ENCODE measurements around the gene TERT. TPM values are rescaled to one million over a fixed set of nuclear protein-coding genes. Genes with fewer than 3 reads are reported as not detected.

Gene TERT
- total RNA-seq, 1 donor from 2014 or later = 165 TPM

GRCh38 chr5:1222147-1222546 is 72.7 kb downstream of the TERT start:
- no peak for DNase-seq (ENCODE audit: low read depth)

- no peak for DNase-seq (ENCODE audit: low read depth)
Measured at GRCh38 chr5:1221721-1222120, 73.1 kb downstream of the TERT start.

GRCh38 chr5:1220831-1221230 is 74.0 kb downstream of the TERT start:
- DNase-seq (ENCODE audit: low read depth) = peak; percentile 75

GRCh38 chr5:1220351-1220750 is 74.5 kb downstream of the TERT start:
- DNase-seq (ENCODE audit: low read depth) = no peak

GRCh38 chr5:1219768-1220100 is 75.1 kb downstream of the TERT start:
- DNase-seq (ENCODE audit: low read depth) = no peak

GRCh38 chr5:1219098-1219767 is 75.6 kb downstream of the TERT start:
- no peak for DNase-seq (ENCODE audit: low read depth)

GRCh38 chr5:1218351-1219080 is 76.4 kb downstream of the TERT start:
- no peak for DNase-seq (ENCODE audit: low read depth)

- DNase-seq (ENCODE audit: low read depth) = no peak
Measured at GRCh38 chr5:1217596-1218206, 77.2 kb downstream of the TERT start.

- DNase-seq (ENCODE audit: low read depth) = no peak
Measured at GRCh38 chr5:1216918-1217295, 78.0 kb downstream of the TERT start.

- no peak for DNase-seq (ENCODE audit: low read depth)
Measured at GRCh38 chr5:1216211-1216917, 78.5 kb downstream of the TERT start.

- DNase-seq (ENCODE audit: low read depth) = no peak
Measured at GRCh38 chr5:1215320-1216096, 79.4 kb downstream of the TERT start.

GRCh38 chr5:1214936-1215220 is 80.0 kb downstream of the TERT start:
- DNase-seq (ENCODE audit: low read depth) = no peak

- DNase-seq (ENCODE audit: low read depth) = no peak
Measured at GRCh38 chr5:1214163-1214935, 80.5 kb downstream of the TERT start.

- no peak for DNase-seq (ENCODE audit: low read depth)
Measured at GRCh38 chr5:1213508-1214162, 81.2 kb downstream of the TERT start.

GRCh38 chr5:1212881-1213280 is 82.0 kb downstream of the TERT start:
- no peak for DNase-seq (ENCODE audit: low read depth)

- DNase-seq (ENCODE audit: low read depth) = no peak
Measured at GRCh38 chr5:1212271-1212670, 82.6 kb downstream of the TERT start.

- no peak for DNase-seq (ENCODE audit: low read depth)
Measured at GRCh38 chr5:1211701-1212100, 83.2 kb downstream of the TERT start.

- DNase-seq (ENCODE audit: low read depth) = no peak
Measured at GRCh38 chr5:1210832-1211251, 84.0 kb downstream of the TERT start.

GRCh38 chr5:1209896-1210776 is 84.7 kb downstream of the TERT start:
- DNase-seq (ENCODE audit: low read depth) = no peak

Measured in myocyte (in vitro differentiated cells).